WTC11 (cell line): ENCODE results near the gene RIPOR3. TPM values are rescaled to one million over a fixed set of nuclear protein-coding genes. Genes with fewer than 3 reads are reported as not detected.

Experiments
- ATAC-seq: fragments of 200-7000 bp; cut with Tn5 transposase; 2 replicates; pipeline ENCODE4 v1.10.0; 2021; ENCODE audit warnings: mild to moderate bottlenecking, moderate library complexity
- CTCF ChIA-PET: fragments of 300-600 bp; sonication (Branson Sonifier 250); formaldehyde crosslinking; loops from one replicate; lab custom pipeline; 2021; ENCODE audit warnings: antibody characterized with exemption; lab: Charles Lee
- POLR2A ChIA-PET: fragments of 350-600 bp; sonication (Branson Sonifier 250); formaldehyde crosslinking; loops from one replicate; lab custom pipeline; 2021; ENCODE audit warnings: antibody characterized with exemption; lab: Charles Lee
- DNase-seq: peaks from one replicate; pipeline ENCODE4 v3.0.0; 2021; ENCODE audit warnings: low spot score
- H3K27ac Mint-ChIP-seq: 2 replicates; pipeline ENCODE4 v1.8.0; 2021; ENCODE audit warnings: mixed read lengths
- H3K27me3 Mint-ChIP-seq: 2 replicates; pipeline ENCODE4 v1.8.0; 2021; ENCODE audit warnings: low read depth, mild to moderate bottlenecking, moderate library complexity, mixed read lengths
- H3K36me3 Mint-ChIP-seq: 2 replicates; pipeline ENCODE4 v1.8.0; 2021; ENCODE audit warnings: mixed read lengths
- H3K4me1 Mint-ChIP-seq: 2 replicates; pipeline ENCODE4 v1.8.0; 2022; ENCODE audit warnings: mixed read lengths
- H3K4me3 Mint-ChIP-seq: 2 replicates; pipeline ENCODE4 v1.8.0; 2021; ENCODE audit warnings: mild to moderate bottlenecking, moderate library complexity, mixed read lengths
- H3K9me3 Mint-ChIP-seq: 2 replicates; pipeline ENCODE4 v1.8.0; 2021; ENCODE audit warnings: mixed read lengths
- CBFB ChIP-seq: sonication (generic); formaldehyde crosslinking; IDR thresholded peaks from 2 replicates; pipeline ENCODE4 v1.8.1; 2022; ENCODE audit warnings: mild to moderate bottlenecking, low read depth, missing genetic modification reagents
- FOXJ3 ChIP-seq: sonication (generic); formaldehyde crosslinking; IDR thresholded peaks from 2 replicates; pipeline ENCODE4 v1.9.0; 2021; ENCODE audit warnings: missing genetic modification reagents, mild to moderate bottlenecking, borderline replicate concordance
- FOXK1 ChIP-seq: sonication (generic); formaldehyde crosslinking; IDR thresholded peaks from 2 replicates; pipeline ENCODE4 v1.8.0; 2022; ENCODE audit warnings: mild to moderate bottlenecking, moderate library complexity, missing genetic modification reagents
- FOXP1 ChIP-seq: sonication (generic); formaldehyde crosslinking; IDR thresholded peaks from 2 replicates; pipeline ENCODE4 v1.8.0; 2022; ENCODE audit warnings: missing genetic modification reagents, mild to moderate bottlenecking, moderate library complexity, borderline replicate concordance
- IRF2 ChIP-seq: sonication (generic); formaldehyde crosslinking; IDR thresholded peaks from 2 replicates; pipeline ENCODE4 v1.8.0; 2022; ENCODE audit warnings: low read depth, missing genetic modification reagents, borderline replicate concordance
- KAT7 ChIP-seq: sonication (generic); formaldehyde crosslinking; IDR thresholded peaks from 2 replicates; pipeline ENCODE4 v1.8.1; 2023; ENCODE audit warnings: missing genetic modification reagents, mild to moderate bottlenecking, borderline replicate concordance
- MYBL2 ChIP-seq: sonication (generic); formaldehyde crosslinking; IDR thresholded peaks from 2 replicates; pipeline ENCODE4 v1.8.1; 2023; ENCODE audit warnings: mild to moderate bottlenecking, moderate library complexity, missing genetic modification reagents
- NFE2L1 ChIP-seq: sonication (generic); formaldehyde crosslinking; IDR thresholded peaks from 2 replicates; pipeline ENCODE4 v1.8.1; 2023; ENCODE audit warnings: missing genetic modification reagents
- NR1H2 ChIP-seq: sonication (generic); formaldehyde crosslinking; IDR thresholded peaks from 2 replicates; pipeline ENCODE4 v1.9.0; 2021; ENCODE audit warnings: mild to moderate bottlenecking, moderate library complexity, missing genetic modification reagents
- OVOL2 ChIP-seq: fragments of 250-450 bp; sonication (Bioruptor Pico); IDR thresholded peaks from 2 replicates; pipeline ENCODE4 v1.9.0; 2021; ENCODE audit warnings: mild to moderate bottlenecking, borderline replicate concordance
- PRRX2 ChIP-seq: fragments of 250-450 bp; sonication (Bioruptor Pico); IDR thresholded peaks from 2 replicates; pipeline ENCODE4 v1.8.0; 2021; ENCODE audit warnings: mild to moderate bottlenecking
- RELA ChIP-seq: sonication (generic); formaldehyde crosslinking; IDR thresholded peaks from 2 replicates; pipeline ENCODE4 v1.8.1; 2022; ENCODE audit warnings: missing genetic modification reagents, mild to moderate bottlenecking, borderline replicate concordance
- SMAD3 ChIP-seq: sonication (generic); formaldehyde crosslinking; IDR thresholded peaks from 2 replicates; pipeline ENCODE4 v1.8.0; 2022; ENCODE audit warnings: missing genetic modification reagents, mild to moderate bottlenecking, borderline replicate concordance
- SMAD4 ChIP-seq: sonication (generic); formaldehyde crosslinking; IDR thresholded peaks from 2 replicates; pipeline ENCODE4 v1.8.0; 2022; ENCODE audit warnings: mild to moderate bottlenecking, missing genetic modification reagents
- TEAD4 ChIP-seq: sonication (generic); formaldehyde crosslinking; IDR thresholded peaks from 2 replicates; pipeline ENCODE4 v1.8.0; 2022; ENCODE audit warnings: mild to moderate bottlenecking, missing genetic modification reagents
- ZNF263 ChIP-seq: sonication (generic); formaldehyde crosslinking; IDR thresholded peaks from 2 replicates; pipeline ENCODE4 v1.8.1; 2022; ENCODE audit warnings: low read depth, mild to moderate bottlenecking, moderate library complexity, missing genetic modification reagents
- ZNF423 ChIP-seq: fragments of 250-450 bp; sonication (Bioruptor Pico); IDR thresholded peaks from 2 replicates; pipeline ENCODE4 v2.1.2; 2022; ENCODE audit warnings: mild to moderate bottlenecking, moderate library complexity
- total RNA-seq: library from RNA; stranded (reverse); gene quantifications from 3 replicates; pipeline ENCODE4 v1.2.3, GENCODE V29; 2021
- TF ChIP-seq, protein P1 (sequence below): fragments of 250-450 bp; sonication (Bioruptor Pico); IDR thresholded peaks from 2 replicates; pipeline ENCODE4 v1.9.0; 2021; ENCODE audit warnings: moderate library complexity, mild to moderate bottlenecking, inconsistent platforms, borderline replicate concordance
- TF ChIP-seq, protein P2 (sequence below): fragments of 250-450 bp; sonication (Bioruptor Pico); IDR thresholded peaks from 2 replicates; pipeline ENCODE4 v1.9.0; 2021; ENCODE audit warnings: mild to moderate bottlenecking
- TF ChIP-seq, protein P3 (sequence below): sonication (generic); formaldehyde crosslinking; IDR thresholded peaks from 2 replicates; pipeline ENCODE4 v1.8.0; 2023; ENCODE audit warnings: mild to moderate bottlenecking, missing genetic modification reagents
- TF ChIP-seq, protein P4 (sequence below): fragments of 250-450 bp; sonication (Bioruptor Pico); conservative IDR thresholded peaks from 2 replicates; pipeline ENCODE4 v1.9.0; 2021; ENCODE audit warnings: mild to moderate bottlenecking
- TF ChIP-seq, protein P5 (sequence below): sonication (generic); formaldehyde crosslinking; IDR thresholded peaks from 2 replicates; pipeline ENCODE4 v1.8.1; 2022; ENCODE audit warnings: low read depth, missing genetic modification reagents, borderline replicate concordance

RIPOR3 gene
- total RNA-seq, 1 experiment from 2014 or later, result 6.5 TPM

DNA sequence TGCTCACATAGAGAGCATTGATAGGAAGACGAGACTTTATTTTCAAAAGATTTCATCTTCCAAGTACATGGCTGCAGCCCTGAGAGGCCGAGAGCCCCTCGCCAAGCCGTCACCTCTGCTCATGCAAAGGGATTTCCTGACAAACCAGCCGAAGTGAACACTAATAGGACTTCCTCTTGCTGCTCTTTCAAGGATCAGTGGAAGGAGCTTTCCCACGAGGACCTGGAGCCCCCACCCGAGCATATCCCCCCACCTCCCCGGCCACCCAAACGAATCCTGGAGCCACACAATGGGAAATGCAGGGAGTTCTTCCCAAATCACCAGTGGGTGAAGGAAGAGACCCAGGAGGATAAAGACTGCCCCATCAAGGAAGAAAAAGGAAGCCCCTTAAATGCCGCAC is 111.8 kb downstream of the RIPOR3 start:
- Mint-ChIP-seq H3K4me1 (no peaks in the 10 kb centered on the region), H3K4me3 (no peak overlapping the region), H3K9me3 (no peaks in the 10 kb centered on the region), H3K27ac (no peak overlapping the region), H3K36me3 (peaks cover 35% of the 10 kb centered on the region), H3K27me3 (no peaks in the 10 kb centered on the region)
- ChIA-PET POLR2A (no interaction called here), CTCF (interaction anchor here (0.6 to 1.7 kb wide), 8 partner anchors 9 to 400 kb away, joined by 3 to 11 read pairs (median 5); no protein-coding TSS in a partner anchor)
- DNase-seq, result no peak
- no peak for ATAC-seq
- no peak for TF ChIP-seq NR1H2 (CRISPR knock-in tag)
- no peak for TF ChIP-seq MYBL2 (CRISPR knock-in tag)
- TF ChIP-seq NFE2L1 (CRISPR knock-in tag), result no peak
- TF ChIP-seq FOXJ3 (CRISPR knock-in tag), result no peak
- TF ChIP-seq OVOL2, result no peak

DNA sequence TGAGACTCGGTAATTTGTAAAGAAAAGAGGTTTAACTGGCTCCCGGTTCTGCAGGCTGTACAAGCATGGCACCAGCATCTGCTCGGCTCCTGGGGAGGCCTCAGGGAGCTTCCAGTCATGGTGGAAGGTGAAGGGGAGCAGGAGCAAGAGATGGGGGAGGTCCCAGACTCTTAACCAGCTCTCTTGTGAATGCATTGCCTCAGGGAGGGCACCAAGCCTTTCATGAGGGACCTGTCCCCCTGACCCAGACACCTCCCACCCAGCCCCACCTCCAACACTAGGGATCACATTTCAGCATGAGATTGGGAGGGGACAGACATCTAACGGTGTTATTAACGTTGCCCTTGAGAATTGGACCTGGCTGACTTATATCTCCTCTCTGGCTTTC is 112.6 kb downstream of the RIPOR3 start:
- CTCF ChIA-PET, result interaction anchor here (0.5 to 1.1 kb wide), 5 partner anchors 13 to 166 kb away, joined by 3 to 6 read pairs (median 3); no protein-coding TSS in a partner anchor
- H3K27ac Mint-ChIP-seq, result no peak overlapping the region
- H3K4me1 Mint-ChIP-seq, result no peaks in the 10 kb centered on the region
- H3K9me3 Mint-ChIP-seq, result no peaks in the 10 kb centered on the region
- H3K27me3 Mint-ChIP-seq, result no peaks in the 10 kb centered on the region
- no peak for TF ChIP-seq SMAD4 (CRISPR knock-in tag)
- no peak for TF ChIP-seq FOXP1 (CRISPR knock-in tag)
- TF ChIP-seq, protein P1, sequence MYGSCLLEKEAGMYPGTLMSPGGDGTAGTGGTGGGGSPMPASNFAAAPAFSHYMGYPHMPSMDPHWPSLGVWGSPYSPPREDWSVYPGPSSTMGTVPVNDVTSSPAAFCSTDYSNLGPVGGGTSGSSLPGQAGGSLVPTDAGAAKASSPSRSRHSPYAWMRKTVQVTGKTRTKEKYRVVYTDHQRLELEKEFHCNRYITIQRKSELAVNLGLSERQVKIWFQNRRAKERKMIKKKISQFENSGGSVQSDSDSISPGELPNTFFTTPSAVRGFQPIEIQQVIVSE, result no peak
- no peak for TF ChIP-seq KAT7 (CRISPR knock-in tag)
- no peak for TF ChIP-seq PRRX2 (CRISPR knock-in tag)
- no peak for TF ChIP-seq SMAD3
- TF ChIP-seq, protein P2, sequence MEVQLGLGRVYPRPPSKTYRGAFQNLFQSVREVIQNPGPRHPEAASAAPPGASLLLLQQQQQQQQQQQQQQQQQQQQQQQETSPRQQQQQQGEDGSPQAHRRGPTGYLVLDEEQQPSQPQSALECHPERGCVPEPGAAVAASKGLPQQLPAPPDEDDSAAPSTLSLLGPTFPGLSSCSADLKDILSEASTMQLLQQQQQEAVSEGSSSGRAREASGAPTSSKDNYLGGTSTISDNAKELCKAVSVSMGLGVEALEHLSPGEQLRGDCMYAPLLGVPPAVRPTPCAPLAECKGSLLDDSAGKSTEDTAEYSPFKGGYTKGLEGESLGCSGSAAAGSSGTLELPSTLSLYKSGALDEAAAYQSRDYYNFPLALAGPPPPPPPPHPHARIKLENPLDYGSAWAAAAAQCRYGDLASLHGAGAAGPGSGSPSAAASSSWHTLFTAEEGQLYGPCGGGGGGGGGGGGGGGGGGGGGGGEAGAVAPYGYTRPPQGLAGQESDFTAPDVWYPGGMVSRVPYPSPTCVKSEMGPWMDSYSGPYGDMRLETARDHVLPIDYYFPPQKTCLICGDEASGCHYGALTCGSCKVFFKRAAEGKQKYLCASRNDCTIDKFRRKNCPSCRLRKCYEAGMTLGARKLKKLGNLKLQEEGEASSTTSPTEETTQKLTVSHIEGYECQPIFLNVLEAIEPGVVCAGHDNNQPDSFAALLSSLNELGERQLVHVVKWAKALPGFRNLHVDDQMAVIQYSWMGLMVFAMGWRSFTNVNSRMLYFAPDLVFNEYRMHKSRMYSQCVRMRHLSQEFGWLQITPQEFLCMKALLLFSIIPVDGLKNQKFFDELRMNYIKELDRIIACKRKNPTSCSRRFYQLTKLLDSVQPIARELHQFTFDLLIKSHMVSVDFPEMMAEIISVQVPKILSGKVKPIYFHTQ (CRISPR knock-in tag), result no peak
- POLR2A ChIA-PET, result no interaction called here
- no peak for DNase-seq
- H3K4me3 Mint-ChIP-seq, result no peak overlapping the region
- H3K36me3 Mint-ChIP-seq, result peaks cover 38% of the 10 kb centered on the region
- no peak for ATAC-seq

DNA sequence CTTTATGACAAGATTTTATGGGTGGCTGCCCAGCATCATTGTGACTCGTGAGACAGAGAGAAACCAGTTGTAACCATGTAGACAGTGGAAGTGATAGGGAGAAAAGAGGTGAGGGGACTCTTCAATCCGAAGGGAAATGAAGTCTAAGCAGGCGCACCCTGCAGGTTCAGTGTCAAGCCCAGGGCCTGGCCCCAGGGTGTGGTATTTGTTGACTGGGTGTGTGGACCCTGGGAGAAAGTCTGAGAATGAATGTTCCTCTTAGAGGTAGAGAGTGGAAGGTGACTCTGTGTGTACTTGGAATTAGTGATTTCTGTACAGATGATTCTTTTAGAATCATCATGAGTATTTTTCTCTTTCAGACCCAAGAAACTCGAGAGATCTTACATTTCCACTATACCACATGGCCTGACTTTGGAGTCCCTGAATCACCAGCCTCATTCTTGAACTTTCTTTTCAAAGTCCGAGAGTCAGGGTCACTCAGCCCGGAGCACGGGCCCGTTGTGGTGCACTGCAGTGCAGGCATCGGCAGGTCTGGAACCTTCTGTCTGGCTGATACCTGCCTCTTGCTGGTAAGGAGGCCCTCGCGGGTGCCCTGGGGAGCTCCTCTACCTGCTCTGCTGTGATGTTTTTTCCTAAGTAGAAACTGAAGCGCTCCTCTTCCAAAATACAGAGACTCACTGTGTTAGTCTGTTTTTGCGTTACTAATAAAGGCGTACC is 113.1 kb downstream of the RIPOR3 start:
- ChIA-PET POLR2A (no interaction called here), CTCF (interaction anchor here (0.5 to 1.3 kb wide), 4 partner anchors 13 to 167 kb away, joined by 3 to 4 read pairs (median 3); no protein-coding TSS in a partner anchor)
- no peak for DNase-seq
- no peak for ATAC-seq
- H3K9me3 Mint-ChIP-seq, result no peaks in the 10 kb centered on the region
- peaks cover 35% of the 10 kb centered on the region for H3K36me3 Mint-ChIP-seq
- no peak overlapping the region for H3K27ac Mint-ChIP-seq
- no peaks in the 10 kb centered on the region for H3K4me1 Mint-ChIP-seq
- no peaks in the 10 kb centered on the region for H3K27me3 Mint-ChIP-seq
- H3K4me3 Mint-ChIP-seq, result no peak overlapping the region
- TF ChIP-seq FOXK1 (no peak), ZNF423 (no peak), SMAD4 (CRISPR knock-in tag) (no peak), CBFB (CRISPR knock-in tag) (no peak), MYBL2 (CRISPR knock-in tag) (no peak), TEAD4 (CRISPR knock-in tag) (no peak), PRRX2 (CRISPR knock-in tag) (no peak), ZNF263 (no peak), RELA (CRISPR knock-in tag) (no peak), IRF2 (CRISPR knock-in tag) (no peak)
- TF ChIP-seq, protein P3, sequence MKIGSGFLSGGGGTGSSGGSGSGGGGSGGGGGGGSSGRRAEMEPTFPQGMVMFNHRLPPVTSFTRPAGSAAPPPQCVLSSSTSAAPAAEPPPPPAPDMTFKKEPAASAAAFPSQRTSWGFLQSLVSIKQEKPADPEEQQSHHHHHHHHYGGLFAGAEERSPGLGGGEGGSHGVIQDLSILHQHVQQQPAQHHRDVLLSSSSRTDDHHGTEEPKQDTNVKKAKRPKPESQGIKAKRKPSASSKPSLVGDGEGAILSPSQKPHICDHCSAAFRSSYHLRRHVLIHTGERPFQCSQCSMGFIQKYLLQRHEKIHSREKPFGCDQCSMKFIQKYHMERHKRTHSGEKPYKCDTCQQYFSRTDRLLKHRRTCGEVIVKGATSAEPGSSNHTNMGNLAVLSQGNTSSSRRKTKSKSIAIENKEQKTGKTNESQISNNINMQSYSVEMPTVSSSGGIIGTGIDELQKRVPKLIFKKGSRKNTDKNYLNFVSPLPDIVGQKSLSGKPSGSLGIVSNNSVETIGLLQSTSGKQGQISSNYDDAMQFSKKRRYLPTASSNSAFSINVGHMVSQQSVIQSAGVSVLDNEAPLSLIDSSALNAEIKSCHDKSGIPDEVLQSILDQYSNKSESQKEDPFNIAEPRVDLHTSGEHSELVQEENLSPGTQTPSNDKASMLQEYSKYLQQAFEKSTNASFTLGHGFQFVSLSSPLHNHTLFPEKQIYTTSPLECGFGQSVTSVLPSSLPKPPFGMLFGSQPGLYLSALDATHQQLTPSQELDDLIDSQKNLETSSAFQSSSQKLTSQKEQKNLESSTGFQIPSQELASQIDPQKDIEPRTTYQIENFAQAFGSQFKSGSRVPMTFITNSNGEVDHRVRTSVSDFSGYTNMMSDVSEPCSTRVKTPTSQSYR (CRISPR knock-in tag), result no peak
- TF ChIP-seq, protein P4, sequence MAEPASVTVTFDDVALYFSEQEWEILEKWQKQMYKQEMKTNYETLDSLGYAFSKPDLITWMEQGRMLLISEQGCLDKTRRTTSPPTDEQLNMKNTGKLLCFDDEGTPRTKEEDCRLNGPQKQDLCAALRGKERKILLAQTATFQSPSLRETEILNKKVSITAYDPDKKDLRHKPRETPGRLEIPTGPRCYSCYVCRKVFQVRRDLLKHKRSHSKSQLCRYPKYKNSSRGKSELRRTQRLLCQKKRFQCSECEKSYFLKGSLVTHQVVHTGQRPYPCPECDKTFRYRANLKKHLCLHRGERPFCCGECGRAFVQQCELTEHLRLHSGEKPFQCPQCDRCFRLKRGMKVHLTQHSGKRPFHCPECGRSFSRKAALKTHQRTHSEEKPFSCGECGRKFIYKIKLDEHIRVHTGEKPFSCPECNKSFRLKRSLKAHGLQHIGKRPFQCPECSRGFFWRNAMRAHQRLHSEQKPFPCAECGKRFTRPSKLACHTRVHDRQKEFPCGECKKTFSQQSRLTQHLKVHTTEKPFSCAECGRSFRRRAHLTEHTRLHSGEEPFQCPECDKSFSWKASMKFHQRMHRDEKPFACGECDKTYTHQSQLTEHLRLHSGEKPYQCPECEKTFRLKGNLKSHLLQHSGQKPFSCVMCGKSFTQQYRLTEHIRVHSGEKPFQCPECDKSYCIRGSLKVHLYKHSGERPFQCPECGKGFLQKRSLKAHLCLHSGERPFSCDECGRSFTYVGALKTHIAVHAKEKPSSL (CRISPR knock-in tag), result no peak
- TF ChIP-seq, protein P5, sequence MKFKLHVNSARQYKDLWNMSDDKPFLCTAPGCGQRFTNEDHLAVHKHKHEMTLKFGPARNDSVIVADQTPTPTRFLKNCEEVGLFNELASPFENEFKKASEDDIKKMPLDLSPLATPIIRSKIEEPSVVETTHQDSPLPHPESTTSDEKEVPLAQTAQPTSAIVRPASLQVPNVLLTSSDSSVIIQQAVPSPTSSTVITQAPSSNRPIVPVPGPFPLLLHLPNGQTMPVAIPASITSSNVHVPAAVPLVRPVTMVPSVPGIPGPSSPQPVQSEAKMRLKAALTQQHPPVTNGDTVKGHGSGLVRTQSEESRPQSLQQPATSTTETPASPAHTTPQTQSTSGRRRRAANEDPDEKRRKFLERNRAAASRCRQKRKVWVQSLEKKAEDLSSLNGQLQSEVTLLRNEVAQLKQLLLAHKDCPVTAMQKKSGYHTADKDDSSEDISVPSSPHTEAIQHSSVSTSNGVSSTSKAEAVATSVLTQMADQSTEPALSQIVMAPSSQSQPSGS (CRISPR knock-in tag), result no peak
